ENCODE results near the gene TCHP. TPM values are rescaled to one million over a fixed set of nuclear protein-coding genes. Genes with fewer than 3 reads are reported as not detected.

The TCHP gene
- total RNA-seq, 1 experiment from 2014 or later = 13.3 TPM

- H2AFZ ChIP-seq (ENCODE audit: low read length) = no peak overlapping the region
- peaks cover 4 to 34% (median 13%) of the 10 kb centered on the region in 3 experiments; a peak in 5 of 7 replicates for H3K36me3 Mint-ChIP-seq (ENCODE audit: insufficient read depth in 1 of 3, low read depth in 3 of 3)
- H2BK20ac ChIP-seq (ENCODE audit: low read depth, low read length, poor library complexity, severe bottlenecking) = no peak overlapping the region
- H3K79me2 ChIP-seq (ENCODE audit: insufficient read depth, low read length) = no peaks in the 10 kb centered on the region
- TF ChIP-seq, protein P1, sequence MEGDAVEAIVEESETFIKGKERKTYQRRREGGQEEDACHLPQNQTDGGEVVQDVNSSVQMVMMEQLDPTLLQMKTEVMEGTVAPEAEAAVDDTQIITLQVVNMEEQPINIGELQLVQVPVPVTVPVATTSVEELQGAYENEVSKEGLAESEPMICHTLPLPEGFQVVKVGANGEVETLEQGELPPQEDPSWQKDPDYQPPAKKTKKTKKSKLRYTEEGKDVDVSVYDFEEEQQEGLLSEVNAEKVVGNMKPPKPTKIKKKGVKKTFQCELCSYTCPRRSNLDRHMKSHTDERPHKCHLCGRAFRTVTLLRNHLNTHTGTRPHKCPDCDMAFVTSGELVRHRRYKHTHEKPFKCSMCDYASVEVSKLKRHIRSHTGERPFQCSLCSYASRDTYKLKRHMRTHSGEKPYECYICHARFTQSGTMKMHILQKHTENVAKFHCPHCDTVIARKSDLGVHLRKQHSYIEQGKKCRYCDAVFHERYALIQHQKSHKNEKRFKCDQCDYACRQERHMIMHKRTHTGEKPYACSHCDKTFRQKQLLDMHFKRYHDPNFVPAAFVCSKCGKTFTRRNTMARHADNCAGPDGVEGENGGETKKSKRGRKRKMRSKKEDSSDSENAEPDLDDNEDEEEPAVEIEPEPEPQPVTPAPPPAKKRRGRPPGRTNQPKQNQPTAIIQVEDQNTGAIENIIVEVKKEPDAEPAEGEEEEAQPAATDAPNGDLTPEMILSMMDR (conservative IDR thresholded peaks at IDR 0.05) = no peak
- no peak overlapping the region for H2BK5ac ChIP-seq (ENCODE audit: insufficient read length, low read length)
- H3K79me1 ChIP-seq (ENCODE audit: insufficient read depth, low read depth, low read length, poor library complexity, severe bottlenecking) = no peaks in the 10 kb centered on the region
- H2AK5ac ChIP-seq (ENCODE audit: insufficient read length, low read length) = no peak overlapping the region
- no peak overlapping the region for H4K5ac ChIP-seq (ENCODE audit: insufficient read length, low read depth, low read length)
- H3K27ac ChIP-seq (ENCODE audit: insufficient read length, low read depth, low read length) = no peak overlapping the region
- no peak overlapping the region for H4K8ac ChIP-seq (replicated peaks; ENCODE audit: insufficient read length, low read depth, low read length)
- no peaks in the 10 kb centered on the region for H3K27me3 ChIP-seq (ENCODE audit: insufficient read depth, low read length)
- no peak overlapping the region for H2BK15ac ChIP-seq (ENCODE audit: low read depth, low read length)
- H3K4me2 ChIP-seq (ENCODE audit: insufficient read depth, insufficient read length, low read length) = no peak overlapping the region
- H3K18ac ChIP-seq (ENCODE audit: insufficient read length, low read depth, low read length) = no peak overlapping the region
- no peak for DNase-seq
- peaks cover 2 to 3% of the 10 kb centered on the region in 2 experiments; a peak in 3 of 4 replicates for H3K4me1 Mint-ChIP-seq
- H4K91ac ChIP-seq (ENCODE audit: insufficient read length, low read depth, low read length) = no peak overlapping the region
- H3K14ac ChIP-seq (ENCODE audit: insufficient read depth, low read length) = no peak overlapping the region
- H3K4ac ChIP-seq (ENCODE audit: low read depth, low read length) = no peak overlapping the region
- no peaks in the 10 kb centered on the region for H3K9me3 Mint-ChIP-seq
- no peak overlapping the region for H3K56ac ChIP-seq (ENCODE audit: insufficient read length, low read depth, low read length)
- no peak overlapping the region for H3K23ac ChIP-seq (ENCODE audit: insufficient read length, low read depth, low read length)
- no CpG with 5 or more reads among the region's 4 CpGs for WGBS (ENCODE audit: extremely low coverage, insufficient read length, low lambda C conversion rate)
- no peak overlapping the region for H3K9ac ChIP-seq (ENCODE audit: extremely low read depth, insufficient read length, low read length)
- H3K4me3 Mint-ChIP-seq = no peak overlapping the region
- H3K27me3 Mint-ChIP-seq (ENCODE audit: low read depth) = no peaks in the 10 kb centered on the region
- no peak overlapping the region for H2BK12ac ChIP-seq (ENCODE audit: insufficient read length, low read depth, low read length)
- H4K20me1 ChIP-seq (ENCODE audit: control insufficient read depth, insufficient read depth, insufficient read length) = no peaks in the 10 kb centered on the region
- no peaks in the 10 kb centered on the region for H3K4me1 ChIP-seq (ENCODE audit: insufficient read depth, low read length)
- peak overlapping the region in 1 of 3 experiments; percentile 63; a peak in 1 of 7 replicates for H3K27ac Mint-ChIP-seq
- no peak overlapping the region for H2BK120ac ChIP-seq (ENCODE audit: low read depth, low read length, poor library complexity, severe bottlenecking)
- no peaks in the 10 kb centered on the region for H3K9me3 ChIP-seq (ENCODE audit: control insufficient read depth, low read depth, low read length)
- no peaks in the 10 kb centered on the region for H3K23me2 ChIP-seq (ENCODE audit: insufficient read length, low read depth, low read length, poor library complexity, severe bottlenecking)
- H3T11ph ChIP-seq (ENCODE audit: low read length) = no peak overlapping the region
Observed at GRCh38 chr12:109963743-109964429, 63.8 kb downstream of the TCHP start.

All from H9 (cell line).